Iris pigment epithelial cell (primary cell): Measurements from ENCODE around the gene PRR23C.

Experiments used
- DNase-seq: peaks from one replicate; pipeline ENCODE4 v3.0.0-alpha.2; 2011; ENCODE audit warnings: low read depth

PRR23C gene

GRCh38 chr3:138995706-138996105, 49.0 kb downstream of the PRR23C start:
- DNase-seq, result no peak
